HepG2 (cell line): Measurements from ENCODE around the gene MYLK. TPM values are rescaled to one million over a fixed set of nuclear protein-coding genes. Genes with fewer than 3 reads are reported as not detected.
A peak's percentile ranks its signal among the peaks of the same experiment; 100 is the strongest.

Experiments
- ATAC-seq: fragments of 200-7000 bp; cut with Tn5 transposase; 3 replicates; pipeline ENCODE4 v1.9.1; 2020; ENCODE audit warnings: mild to moderate bottlenecking, moderate library complexity
- BruUV-seq: library from RNA; stranded (reverse); fragments of 400-500 nt; replicated peaks from 2 replicates; lab custom pipeline; 2021; lab: Mats Ljungman, UMichigan
- CTCF ChIA-PET: fragments of 300-600 bp; formaldehyde crosslinking; extraction: SDS; loops from one replicate; lab custom pipeline; 2021; ENCODE audit warnings: low total read pairs, inconsistent platforms, low intra/inter-chr PET ratio; lab: Yijun Ruan, JAX
- POLR2A ChIA-PET: fragments of 350-600 bp; sonication (Branson Sonifier 250); formaldehyde crosslinking; loops from one replicate; lab custom pipeline; 2020; ENCODE audit warnings: antibody characterized with exemption, inconsistent platforms; lab: Yijun Ruan, JAX
- DNase-seq: peaks from one replicate; pipeline ENCODE4 v3.0.0-alpha.2; 2015; ENCODE audit warnings: low spot score
- FAIRE-seq: peaks from 3 replicates; lab custom pipeline; 2011; peaks lifted over from hg19 to GRCh38; lab: Jason Lieb, UNC
- H2AFZ ChIP-seq: one replicate; pipeline ENCODE4 v1.6.1; 2011; ENCODE audit warnings: low read length, inconsistent platforms
- H3K27ac ChIP-seq: fragments of 300-600 bp; 3 replicates; pipeline ENCODE4 v1.8.0; 2011; ENCODE audit warnings: mixed run types, mild to moderate bottlenecking, mixed read lengths, low read length, inconsistent platforms; ENCODE audit not compliant: insufficient read depth; ENCODE audit errors: extremely low read length
- H3K27me3 ChIP-seq, 2 experiments: fragments of 200-600 bp in 1 of 2; 2 replicates in 1 of 2; 3 replicates in 1 of 2; pipeline versions ENCODE4 v1.6.0 to v1.8.0; 2011; ENCODE audit warnings: low read length in 2 of 2, mild to moderate bottlenecking in 2 of 2, moderate library complexity in 2 of 2, inconsistent platforms in 1 of 2; ENCODE audit not compliant: insufficient read depth in 2 of 2, control insufficient read depth in 1 of 2
- H3K36me3 ChIP-seq, 2 experiments: fragments of 200-600 bp in 1 of 2; replicated peaks in 1 of 2; 2 replicates in 1 of 2; 3 replicates in 1 of 2; pipeline versions ENCODE4 v1.5.1 to v1.8.0; 2011; ENCODE audit warnings: low read length in 2 of 2, inconsistent platforms in 1 of 2; ENCODE audit not compliant: insufficient read depth in 2 of 2, control insufficient read depth in 1 of 2
- H3K4me1 ChIP-seq: 2 replicates; pipeline ENCODE4 v1.5.1; 2012; ENCODE audit warnings: low read length, inconsistent platforms; ENCODE audit not compliant: insufficient read depth
- H3K4me2 ChIP-seq: 2 replicates; pipeline ENCODE4 v1.6.0; 2011; ENCODE audit warnings: low read depth, low read length, inconsistent platforms
- H3K4me3 ChIP-seq, 3 experiments: fragments of 200-600 bp in 1 of 3; sonication (generic), shearing (Covaris generic) in 1 of 3; replicated peaks in 1 of 3; 2 replicates each; pipeline ENCODE4 v1.5.1; 2011 to 2016; ENCODE audit warnings: low read length in 3 of 3, inconsistent platforms in 2 of 3, low read depth in 2 of 3, mild to moderate bottlenecking in 2 of 3, control low read depth in 1 of 3, mixed read lengths in 1 of 3; ENCODE audit not compliant: insufficient read depth in 1 of 3
- H3K79me2 ChIP-seq: one replicate; pipeline ENCODE4 v1.6.1; 2011; ENCODE audit warnings: low read length, inconsistent platforms; ENCODE audit not compliant: insufficient read depth
- H3K9ac ChIP-seq: 2 replicates; pipeline ENCODE4 v1.6.0; 2011; ENCODE audit warnings: mild to moderate bottlenecking, low read depth, low read length, inconsistent platforms; ENCODE audit not compliant: insufficient read depth
- H3K9me3 ChIP-seq: 2 replicates; pipeline ENCODE4 v1.5.1; 2012; ENCODE audit warnings: mild to moderate bottlenecking, low read length
- H4K20me1 ChIP-seq: 2 replicates; pipeline ENCODE4 v1.6.0; 2011; ENCODE audit warnings: inconsistent platforms, mild to moderate bottlenecking, low read length, moderate library complexity; ENCODE audit not compliant: insufficient read depth
- AGO2 ChIP-seq: fragments of 200-400 bp; formaldehyde crosslinking; optimal IDR thresholded peaks from 2 replicates; pipeline ENCODE3; 2017; ENCODE audit warnings: mild to moderate bottlenecking, low read depth, low read length, moderate library complexity
- AKAP8 ChIP-seq: sonication (generic); formaldehyde crosslinking; IDR thresholded peaks from 2 replicates; pipeline ENCODE4 v1.5.1; 2020; ENCODE audit warnings: mild to moderate bottlenecking, missing genetic modification reagents
- CENPBD1 ChIP-seq: sonication (generic); formaldehyde crosslinking; IDR thresholded peaks from 2 replicates; pipeline ENCODE4 v1.8.0; 2022; ENCODE audit warnings: missing genetic modification reagents, low read depth, mild to moderate bottlenecking, borderline replicate concordance
- KAT7 ChIP-seq: IDR thresholded peaks from 2 replicates; pipeline ENCODE4 v1.6.1; 2018; ENCODE audit warnings: borderline replicate concordance, missing compliant biosample characterization
- LRRFIP1 ChIP-seq: sonication (generic); formaldehyde crosslinking; conservative IDR thresholded peaks from 2 replicates; pipeline ENCODE4 v1.4.0; 2020; ENCODE audit warnings: missing genetic modification reagents
- MAFF ChIP-seq: IDR thresholded peaks from 2 replicates; pipeline ENCODE4 v1.6.1; 2011; ENCODE audit warnings: low read depth, low read length, improper control_type of control experiment
- RAD21 ChIP-seq: fragments of 450-650 bp; formaldehyde crosslinking; IDR thresholded peaks from 2 replicates; pipeline ENCODE4 v1.5.0; 2020; ENCODE audit warnings: mild to moderate bottlenecking
- RXRA ChIP-seq: sonication (generic); formaldehyde crosslinking; IDR thresholded peaks from 2 replicates; pipeline ENCODE4 v1.5.1; 2020; ENCODE audit warnings: missing genetic modification reagents
- SKIL ChIP-seq: sonication (generic); formaldehyde crosslinking; IDR thresholded peaks from 2 replicates; pipeline ENCODE4 v1.8.0; 2022; ENCODE audit warnings: missing genetic modification reagents, mild to moderate bottlenecking, moderate library complexity, borderline replicate concordance
- SNAPC4 ChIP-seq: sonication (generic); formaldehyde crosslinking; IDR thresholded peaks from 2 replicates; pipeline ENCODE4 v1.4.0; 2020; ENCODE audit warnings: mild to moderate bottlenecking, missing genetic modification reagents
- TCF7L2 ChIP-seq: IDR thresholded peaks from 2 replicates; pipeline ENCODE4 v1.6.1; 2011; ENCODE audit warnings: mild to moderate bottlenecking, low read depth, low read length, moderate library complexity
- ZNF580 ChIP-seq: IDR thresholded peaks from 2 replicates; pipeline ENCODE4 v1.6.1; 2016; ENCODE audit warnings: low read depth, borderline replicate concordance
- WGBS: methylation state at CpG from one replicate; pipeline ENCODE4 v1.1.6; 2017; ENCODE audit warnings: low lambda C conversion rate; 5-methylcytosine and 5-hydroxymethylcytosine counted together
- in situ Hi-C: cut with HindIII; loops from 2 replicates; pipeline ENCODE4 v1.10.0; 2017; ENCODE audit warnings: low pct_unique_long_range_greater_than_20kb; ENCODE audit not compliant: extremely low pct_ligation_motif_present
- intact Hi-C: fragments of 100-400 bp; cut with micrococcal nuclease; formaldehyde crosslinking; loops from one replicate; pipeline ENCODE4 v1.10.0; 2022; ENCODE audit not compliant: unreplicated experiment
- polyA plus RNA-seq, 8 experiments: library from polyadenylated mRNA; depleted of rRNA in 3 of 8; stranded (reverse) in 7 of 8; unstranded in 1 of 8; fragments of >200 nt; fragmentation: Illumina TruSeq in 4 of 8; extraction: Trizol in 4 of 8; gene quantifications; 2 replicates each; pipeline versions ENCODE4 v1.2.1 to v1.2.3, GENCODE V29; 2011 to 2016; ENCODE audit warnings: low read depth in 4 of 8, missing spikeins in 1 of 8, mixed read lengths in 1 of 8; ENCODE audit not compliant: insufficient read depth in 1 of 8
- total RNA-seq, 5 experiments: library from RNA; depleted of rRNA; stranded (reverse); fragments of >200 nt; fragmentation: Illumina TruSeq; extraction: Trizol; gene quantifications; 2 replicates each; pipeline ENCODE4 v1.2.3, GENCODE V29; 2016; ENCODE audit warnings: low read depth in 1 of 5

Gene MYLK
- total and polyA plus RNA-seq, 2 of the 13 experiments (the other 11 are each of a cell fraction or from before 2014, with no cell fraction given): 10.6 to 34.9 TPM

GRCh38 chr3:123819949-123820348 lies 64.2 kb downstream of the MYLK start (continued):
- TF ChIP-seq SNAPC4 (CRISPR knock-in tag) (no peak), SKIL (no peak)

GRCh38 chr3:123818921-123819429 lies 65.2 kb downstream of the MYLK start:
- no peaks in the 10 kb centered on the region for H3K36me3 ChIP-seq
- no peak for TF ChIP-seq AKAP8
- no peak for TF ChIP-seq KAT7 (CRISPR knock-in tag)
- no peak for TF ChIP-seq LRRFIP1 (CRISPR knock-in tag)
- no peak for TF ChIP-seq MAFF
- no peak for TF ChIP-seq AGO2
- TF ChIP-seq ZNF580 (CRISPR knock-in tag): no peak
- peak; percentile 69; the same call in 1 of the 2 replicates for TF ChIP-seq TCF7L2
- TF ChIP-seq RAD21 (CRISPR knock-in tag): no peak
- TF ChIP-seq RXRA: no peak; the same call in 1 of the 2 replicates
- no peak for TF ChIP-seq CENPBD1 (CRISPR knock-in tag)

More at GRCh38 chr3:123818921-123819429, 65.2 kb downstream of the MYLK start:
- peak; percentile 98 for FAIRE-seq
- Histone ChIP-seq H3K4me3 (peak overlapping the region in 1 of 3 experiments; percentile 2; a peak in 1 of 6 replicates), H3K4me1 (peaks cover 35% of the 10 kb centered on the region), H3K27ac (peak overlapping the region; percentile 30), H3K79me2 (no peaks in the 10 kb centered on the region), H4K20me1 (no peaks in the 10 kb centered on the region), H3K4me2 (peak overlapping the region; percentile 33), H2AFZ (no peak overlapping the region), H3K9me3 (no peaks in the 10 kb centered on the region), H3K27me3 (no peaks in the 10 kb centered on the region), H3K9ac (no peak overlapping the region)
- ATAC-seq: peak; percentile 95
- in situ Hi-C loops: no loop called here
- BruUV-seq: no TSS peak
- POLR2A ChIA-PET: interaction anchor here (0.7 to 1.5 kb wide), 5 partner anchors 11 to 69 kb away, joined by 3 to 18 read pairs (median 6); no protein-coding TSS in a partner anchor
- CTCF ChIA-PET: no interaction called here
- DNase-seq: peak; percentile 77
- intact Hi-C loops: no loop called here
- 0% methylated on average over 2 of the region's 2 CpGs for WGBS
